Stimulated activated memory B cell treated with anti-CD40 and anti-IgM and Interleukin-4, amounts not matched to agents 10 μg/mL and 1 μg/mL and 100 μg/mL, for 72 hours (primary cell): Measurements from ENCODE around the gene AGBL3.

Source experiments
- ATAC-seq: fragments of 150-1000 bp; cut with Tn5 transposase; 2 replicates; pipeline ENCODE4 v1.10.0; 2021
- H3K27ac Mint-ChIP-seq: one replicate; pipeline ENCODE4 v1.8.0; 2022; ENCODE audit warnings: mild to moderate bottlenecking, mixed read lengths
- H3K27me3 Mint-ChIP-seq: one replicate; pipeline ENCODE4 v1.8.0; 2022; ENCODE audit warnings: mixed read lengths
- H3K36me3 Mint-ChIP-seq: one replicate; pipeline ENCODE4 v1.8.0; 2022; ENCODE audit warnings: mixed read lengths
- H3K4me1 Mint-ChIP-seq: one replicate; pipeline ENCODE4 v1.8.0; 2022; ENCODE audit warnings: mixed read lengths
- H3K4me3 Mint-ChIP-seq: one replicate; pipeline ENCODE4 v1.8.0; 2022; ENCODE audit warnings: mild to moderate bottlenecking, moderate library complexity, mixed read lengths
- H3K9me3 Mint-ChIP-seq: one replicate; pipeline ENCODE4 v1.8.0; 2022; ENCODE audit warnings: mixed read lengths

AGBL3 gene

DNA sequence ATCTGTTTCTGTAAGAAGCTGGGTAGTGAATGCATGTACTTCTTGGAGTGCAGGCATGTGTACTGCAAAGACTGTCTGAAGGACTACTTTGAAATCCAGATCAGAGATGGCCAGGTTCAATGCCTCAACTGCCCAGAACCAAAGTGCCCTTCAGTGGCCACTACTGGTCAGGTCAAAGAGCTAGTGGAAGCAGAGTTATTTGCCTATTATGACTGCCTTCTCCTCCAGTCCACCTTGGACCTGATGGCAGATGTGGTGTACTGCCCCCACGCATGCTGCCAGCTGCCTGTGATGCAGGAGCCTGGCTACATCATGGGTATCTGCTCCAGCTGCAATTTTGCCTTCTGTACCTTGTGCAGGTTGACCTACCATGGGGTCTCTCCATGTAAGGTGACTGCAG lies 142.6 kb downstream of the AGBL3 start:
- Mint-ChIP-seq H3K36me3 (peaks cover 19% of the 10 kb centered on the region), H3K27me3 (no peaks in the 10 kb centered on the region), H3K27ac (no peak overlapping the region), H3K4me1 (no peaks in the 10 kb centered on the region), H3K4me3 (no peak overlapping the region), H3K9me3 (peaks cover 6% of the 10 kb centered on the region)
- ATAC-seq = no peak

DNA sequence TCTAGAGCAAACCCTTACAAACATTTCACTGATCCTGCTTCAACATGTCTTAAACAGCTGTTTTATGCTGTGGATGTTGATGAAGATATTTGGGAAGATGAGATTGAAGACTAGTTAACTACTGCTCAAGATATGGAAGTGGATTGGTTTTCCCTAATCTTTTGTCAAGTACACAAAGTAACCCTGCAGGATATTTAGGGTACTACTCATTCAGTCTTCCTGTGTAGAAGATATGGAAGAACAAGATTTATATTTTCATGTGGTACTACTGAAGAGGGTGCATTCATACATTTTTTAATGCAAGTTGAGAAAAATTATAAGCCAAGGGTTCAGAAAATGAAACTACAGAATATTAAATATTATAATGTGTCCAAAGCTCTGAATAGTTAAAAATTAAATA lies 143.3 kb downstream of the AGBL3 start:
- peaks cover 6% of the 10 kb centered on the region for H3K9me3 Mint-ChIP-seq
- no peak overlapping the region for H3K4me3 Mint-ChIP-seq
- peaks cover 19% of the 10 kb centered on the region for H3K36me3 Mint-ChIP-seq
- H3K27me3 Mint-ChIP-seq = no peaks in the 10 kb centered on the region
- no peaks in the 10 kb centered on the region for H3K4me1 Mint-ChIP-seq
- H3K27ac Mint-ChIP-seq = no peak overlapping the region
- no peak for ATAC-seq

DNA sequence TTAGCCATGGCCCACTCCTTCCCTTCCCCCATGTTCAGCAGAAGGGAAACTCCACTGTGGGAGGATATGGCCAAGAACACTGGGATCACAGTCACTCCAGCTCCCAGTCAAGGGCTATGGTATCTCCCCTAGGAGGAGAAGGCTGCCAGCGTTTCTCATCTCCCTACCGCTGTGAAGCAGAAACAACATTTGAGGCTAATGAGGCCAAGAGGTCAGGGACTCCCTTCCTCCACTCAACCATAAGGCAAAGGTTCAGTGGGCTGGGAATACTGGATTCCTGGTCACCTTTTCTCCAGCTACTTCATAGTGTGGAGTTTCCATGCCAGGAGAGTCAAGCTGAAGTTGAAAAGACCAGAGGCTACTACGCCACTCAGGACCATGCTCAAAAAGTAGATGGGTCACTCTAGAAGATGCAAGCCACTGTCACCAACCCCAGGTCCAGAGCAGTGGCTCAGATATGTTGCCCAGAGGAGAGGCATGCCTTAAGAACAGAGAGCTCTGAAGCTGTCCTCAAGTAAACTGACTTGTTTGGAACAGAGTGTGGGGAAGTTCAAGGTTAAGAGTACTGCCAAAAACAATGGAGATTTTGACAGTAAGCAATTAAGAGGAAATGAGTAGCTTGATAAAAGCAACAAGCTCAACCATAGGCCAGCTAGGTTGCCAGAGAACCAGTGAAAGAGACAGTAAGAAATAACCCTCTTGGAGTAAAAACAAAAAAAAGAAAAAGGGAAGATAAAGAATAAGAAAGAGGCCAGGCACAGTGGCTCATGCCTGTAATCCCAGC lies 157.8 kb downstream of the AGBL3 start:
- H3K27me3 Mint-ChIP-seq = no peaks in the 10 kb centered on the region
- H3K9me3 Mint-ChIP-seq = peaks cover 4% of the 10 kb centered on the region
- ATAC-seq = no peak
- H3K4me3 Mint-ChIP-seq = no peak overlapping the region
- H3K36me3 Mint-ChIP-seq = peaks cover 13% of the 10 kb centered on the region
- peak overlapping the region; percentile 18 for H3K27ac Mint-ChIP-seq
- H3K4me1 Mint-ChIP-seq = peaks cover 21% of the 10 kb centered on the region

DNA sequence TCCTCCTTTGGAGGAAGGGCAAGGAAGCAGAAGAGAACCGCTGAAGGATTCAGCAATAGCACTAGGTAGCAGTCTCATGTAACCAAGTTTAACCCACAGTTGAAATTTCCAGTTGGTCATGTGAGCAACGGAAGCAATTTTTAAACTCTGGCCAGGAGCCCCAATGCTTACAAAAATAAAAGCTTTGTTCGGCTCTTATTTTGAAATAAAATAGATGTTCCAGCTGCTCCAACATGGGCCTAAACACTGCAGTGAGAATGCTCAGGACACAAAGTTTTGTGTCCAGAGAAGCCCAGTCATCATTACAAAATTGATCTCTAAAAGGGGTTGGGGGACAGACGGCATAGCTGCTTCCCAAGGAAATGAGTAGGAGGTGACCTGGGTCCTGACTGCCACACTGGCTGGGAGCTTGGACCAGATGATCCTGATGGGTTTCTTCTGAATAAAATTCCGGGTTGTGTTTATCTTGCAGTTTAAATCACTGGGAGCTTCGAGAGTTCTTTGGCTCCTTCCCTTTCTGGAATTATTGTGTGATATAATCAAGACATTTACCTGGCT lies 161.1 kb downstream of the AGBL3 start:
- Mint-ChIP-seq H3K9me3 (no peaks in the 10 kb centered on the region), H3K27me3 (no peaks in the 10 kb centered on the region), H3K36me3 (peaks cover 6% of the 10 kb centered on the region), H3K4me1 (peaks cover 39% of the 10 kb centered on the region), H3K4me3 (peak overlapping the region; percentile 81), H3K27ac (peak overlapping the region; percentile 93)
- no peak for ATAC-seq

DNA sequence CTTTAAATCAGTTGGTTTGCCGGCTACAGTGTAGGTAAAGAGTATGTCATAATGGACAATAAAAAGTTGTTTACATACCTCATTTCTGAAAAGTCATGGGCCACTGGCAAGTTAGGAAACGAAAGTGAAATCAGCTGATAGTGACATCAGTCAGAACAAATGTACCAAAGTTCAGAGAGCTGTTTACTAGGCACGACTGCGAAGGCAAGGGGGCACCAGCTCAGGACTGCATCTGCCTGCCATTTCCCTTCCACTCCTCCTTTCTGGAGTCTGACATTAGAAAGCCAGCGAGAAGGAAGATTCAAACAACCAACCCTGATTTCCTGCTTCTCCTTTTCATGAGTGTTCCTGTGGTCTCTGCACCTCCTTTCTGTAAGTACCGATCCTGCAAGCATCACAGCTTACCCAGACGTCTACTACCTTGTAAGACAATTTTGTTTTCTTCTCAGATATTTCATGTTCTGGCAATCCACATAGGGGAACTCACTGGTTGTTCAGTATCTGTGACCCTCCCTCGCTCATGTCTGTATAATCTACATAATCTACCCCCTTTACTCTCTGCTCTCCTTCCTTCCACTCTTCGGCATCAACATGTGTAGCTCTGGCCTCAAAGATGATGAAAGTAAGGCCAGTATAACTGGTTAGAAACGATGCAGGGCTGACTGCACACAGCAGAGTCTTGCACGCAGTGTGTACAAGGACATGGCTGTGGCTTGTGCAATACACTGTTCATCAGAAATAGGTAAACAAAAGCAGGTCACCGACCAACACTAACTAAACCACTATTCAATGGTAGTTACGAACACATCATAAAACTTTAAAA lies 161.8 kb downstream of the AGBL3 start, which contains the start of gene TMEM140:
Gene TMEM140 (plus strand): TSS at position 174 of the 823 bp plus-strand sequence. CDS start 16,370 bp downstream, outside the sequence.
- H3K27ac Mint-ChIP-seq = peak within 1 kb of the TSS; percentile 93
- peak; percentile 90 for ATAC-seq
- H3K36me3 Mint-ChIP-seq = peaks cover 12% of the 10 kb centered on the region
- H3K27me3 Mint-ChIP-seq = no peaks in the 10 kb centered on the region
- no peaks in the 10 kb centered on the region for H3K9me3 Mint-ChIP-seq
- H3K4me1 Mint-ChIP-seq = peaks cover 45% of the 10 kb centered on the region
- H3K4me3 Mint-ChIP-seq = peak within 1 kb of the TSS; percentile 81

DNA sequence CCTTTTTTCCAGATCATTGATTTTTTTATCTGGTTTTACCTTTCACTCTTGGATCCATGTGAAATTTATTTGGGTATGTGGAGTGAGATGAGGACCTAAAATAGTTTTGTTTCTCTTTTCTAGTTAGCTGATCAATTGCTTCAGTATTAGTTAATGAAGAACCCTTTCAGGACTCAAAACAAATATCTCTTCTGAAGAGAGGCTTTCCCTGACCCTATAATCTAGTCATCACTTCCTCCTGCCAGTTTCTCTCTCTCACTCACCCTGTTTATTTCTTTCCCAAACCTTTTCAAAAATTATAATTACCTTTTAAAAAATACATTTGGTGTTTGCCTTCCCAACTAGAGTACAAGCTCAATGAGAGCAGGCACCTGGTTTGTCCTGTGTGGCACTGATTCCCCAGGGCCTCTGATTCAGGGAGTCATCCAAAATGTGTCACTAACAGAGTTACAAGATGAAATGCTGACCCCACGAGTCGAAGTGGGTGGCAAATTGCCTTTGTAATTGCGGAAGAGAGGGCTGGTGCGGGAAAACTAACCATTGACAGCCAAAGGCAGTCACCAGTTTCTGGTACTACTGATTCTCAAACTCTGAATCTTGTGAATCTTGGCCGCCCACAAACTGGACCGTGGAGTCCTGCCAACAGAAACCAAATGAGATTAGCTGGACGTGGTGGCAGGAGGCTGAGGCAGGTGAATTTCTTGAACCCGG lies 163.9 kb downstream of the AGBL3 start:
- H3K4me1 Mint-ChIP-seq = peaks cover 63% of the 10 kb centered on the region
- H3K27me3 Mint-ChIP-seq = no peaks in the 10 kb centered on the region
- H3K4me3 Mint-ChIP-seq = peak overlapping the region; percentile 81
- H3K9me3 Mint-ChIP-seq = peaks cover 14% of the 10 kb centered on the region
- peak overlapping the region; percentile 93 for H3K27ac Mint-ChIP-seq
- H3K36me3 Mint-ChIP-seq = peaks cover 33% of the 10 kb centered on the region
- ATAC-seq = no peak

DNA sequence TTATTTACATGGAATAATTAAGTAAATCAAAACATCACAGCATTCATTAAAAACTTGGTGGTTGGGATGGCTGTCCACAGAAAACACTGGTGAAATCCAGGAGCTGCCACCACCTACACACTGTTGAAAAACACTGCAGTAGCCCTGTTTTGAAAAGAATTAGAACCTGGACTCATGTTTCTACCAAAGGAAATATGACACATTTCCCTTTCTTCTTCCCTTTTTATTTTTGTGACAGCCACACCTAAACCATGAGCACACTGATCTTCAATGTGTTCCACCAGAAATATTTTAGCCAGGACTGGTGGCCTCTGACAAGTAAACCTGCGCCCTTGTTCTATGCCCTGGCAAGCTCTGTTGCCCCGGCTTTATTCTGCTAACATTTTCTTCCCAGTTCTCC lies 164.8 kb downstream of the AGBL3 start:
- H3K9me3 Mint-ChIP-seq = peaks cover 17% of the 10 kb centered on the region
- peak overlapping the region; percentile 42 for H3K4me3 Mint-ChIP-seq
- H3K27ac Mint-ChIP-seq = peak overlapping the region; percentile 93
- no peaks in the 10 kb centered on the region for H3K27me3 Mint-ChIP-seq
- H3K36me3 Mint-ChIP-seq = peaks cover 41% of the 10 kb centered on the region
- no peak for ATAC-seq
- H3K4me1 Mint-ChIP-seq = peaks cover 62% of the 10 kb centered on the region

DNA sequence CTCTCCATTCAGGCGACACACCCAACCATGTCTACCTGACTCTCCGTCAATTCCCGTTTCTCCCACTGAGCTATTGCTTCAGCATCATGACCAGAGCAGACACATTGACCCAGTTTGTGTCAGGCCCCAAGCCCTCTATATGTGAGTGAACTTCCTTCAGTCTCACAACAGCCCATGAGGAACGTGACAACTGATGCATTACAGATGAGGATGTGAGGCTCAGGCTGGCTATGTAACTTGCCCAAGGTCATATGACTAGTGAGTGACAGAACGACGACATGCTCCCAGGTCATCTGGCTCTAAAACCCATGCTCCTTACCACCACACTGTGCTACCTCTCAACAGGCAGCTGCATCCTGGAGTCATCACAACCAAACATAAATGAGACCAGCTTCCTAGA lies 165.2 kb downstream of the AGBL3 start:
- peak; percentile 72 for ATAC-seq
- Mint-ChIP-seq H3K4me1 (peaks cover 62% of the 10 kb centered on the region), H3K36me3 (peaks cover 45% of the 10 kb centered on the region), H3K4me3 (peak overlapping the region; percentile 42), H3K27ac (peak overlapping the region; percentile 93), H3K9me3 (peaks cover 20% of the 10 kb centered on the region), H3K27me3 (no peaks in the 10 kb centered on the region)

DNA sequence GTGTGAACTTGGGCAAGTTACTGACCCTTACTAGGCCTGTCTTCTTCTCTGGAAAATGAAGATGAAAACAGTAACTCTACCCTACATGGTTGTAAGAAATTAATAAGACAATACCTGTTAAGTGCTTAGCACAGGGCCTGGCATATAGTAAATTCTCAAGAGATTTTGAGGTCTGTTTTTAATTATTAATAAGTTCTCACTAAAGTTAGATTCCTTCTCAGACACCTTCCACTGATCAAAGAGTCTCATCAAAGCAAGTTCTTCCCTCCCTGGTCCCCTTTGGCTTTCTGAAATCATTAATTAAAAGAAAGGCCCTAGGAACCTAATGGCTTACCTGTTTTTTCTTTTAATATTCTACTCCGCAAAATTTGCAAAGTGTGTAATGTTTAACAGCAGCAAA lies 166.1 kb downstream of the AGBL3 start:
- H3K4me1 Mint-ChIP-seq = peaks cover 62% of the 10 kb centered on the region
- no peak overlapping the region for H3K4me3 Mint-ChIP-seq
- peaks cover 22% of the 10 kb centered on the region for H3K9me3 Mint-ChIP-seq
- no peaks in the 10 kb centered on the region for H3K27me3 Mint-ChIP-seq
- H3K27ac Mint-ChIP-seq = peak overlapping the region; percentile 48
- ATAC-seq = no peak
- H3K36me3 Mint-ChIP-seq = peaks cover 54% of the 10 kb centered on the region

DNA sequence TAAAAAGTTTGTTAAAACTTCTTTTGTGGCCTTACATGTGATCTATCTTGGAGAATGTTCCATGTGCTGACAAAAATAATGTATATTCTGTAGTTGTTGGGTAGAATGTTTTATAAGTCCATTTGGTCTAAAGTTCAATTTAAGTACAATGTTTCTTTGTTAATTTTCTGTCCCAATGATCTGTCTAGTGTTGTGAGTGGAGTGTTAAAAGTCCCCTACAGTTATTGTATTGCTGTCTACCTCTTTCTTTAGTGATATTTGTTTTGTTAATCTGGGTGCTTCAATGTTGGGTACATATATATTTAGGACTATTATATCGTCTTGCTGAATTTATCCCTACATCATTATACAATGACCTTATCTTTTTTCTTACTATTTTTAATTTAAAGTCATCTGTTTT lies 168.4 kb downstream of the AGBL3 start:
- H3K9me3 Mint-ChIP-seq = peaks cover 22% of the 10 kb centered on the region
- H3K4me3 Mint-ChIP-seq = no peak overlapping the region
- peaks cover 77% of the 10 kb centered on the region for H3K4me1 Mint-ChIP-seq
- H3K27ac Mint-ChIP-seq = peak overlapping the region; percentile 12
- ATAC-seq = no peak
- no peaks in the 10 kb centered on the region for H3K27me3 Mint-ChIP-seq
- peaks cover 75% of the 10 kb centered on the region for H3K36me3 Mint-ChIP-seq

DNA sequence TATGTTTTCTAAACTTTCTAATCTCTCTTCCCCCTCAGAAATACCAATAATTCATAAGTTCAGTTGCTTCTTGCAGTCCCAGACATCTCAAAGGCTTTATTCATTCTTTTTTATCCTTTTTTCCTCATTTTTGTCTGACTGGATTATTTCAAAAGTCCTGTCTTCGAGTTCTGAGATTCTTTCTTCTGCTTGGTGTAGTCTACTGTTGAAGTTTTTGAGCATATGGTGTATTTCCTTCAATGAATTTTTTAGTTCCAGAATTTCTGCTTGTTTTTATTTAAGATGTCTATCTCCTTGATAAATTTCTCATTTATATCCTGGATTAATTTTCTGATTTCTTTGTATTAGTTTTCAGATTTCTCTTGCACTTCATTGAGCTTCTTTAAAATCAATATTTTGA lies 170.0 kb downstream of the AGBL3 start:
- Mint-ChIP-seq H3K4me1 (peaks cover 80% of the 10 kb centered on the region), H3K9me3 (peaks cover 22% of the 10 kb centered on the region), H3K27me3 (no peaks in the 10 kb centered on the region), H3K27ac (peak overlapping the region; percentile 89), H3K36me3 (peaks cover 80% of the 10 kb centered on the region), H3K4me3 (no peak overlapping the region)
- ATAC-seq = no peak

DNA sequence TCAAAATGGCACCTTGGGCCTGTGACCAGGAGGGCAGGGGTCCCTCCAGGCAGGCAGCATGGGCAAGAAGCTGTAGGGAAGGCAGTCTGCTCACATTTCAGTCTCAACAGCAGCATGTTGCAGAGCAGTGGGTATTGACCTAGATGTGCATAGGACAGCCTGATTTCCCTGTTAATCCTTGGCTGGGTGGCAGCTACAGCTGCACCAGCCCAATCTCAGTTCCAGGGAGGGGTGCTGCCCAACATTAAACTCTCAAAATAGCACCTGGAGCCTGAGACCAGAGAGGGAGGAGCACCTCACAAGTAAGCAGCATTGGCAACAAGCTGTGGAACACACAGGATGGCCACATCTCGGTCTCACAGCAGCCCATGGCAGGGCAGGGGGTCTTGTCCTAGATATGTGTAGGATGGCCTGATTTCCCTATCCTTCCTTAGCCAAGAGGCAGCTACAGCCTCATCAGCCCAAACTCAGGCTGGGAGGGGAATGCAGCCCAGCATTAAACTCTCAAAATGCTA lies 171.9 kb downstream of the AGBL3 start:
- H3K27me3 Mint-ChIP-seq = no peaks in the 10 kb centered on the region
- H3K36me3 Mint-ChIP-seq = peaks cover 86% of the 10 kb centered on the region
- H3K27ac Mint-ChIP-seq = peak overlapping the region; percentile 89
- H3K9me3 Mint-ChIP-seq = peaks cover 26% of the 10 kb centered on the region
- ATAC-seq = no peak
- no peak overlapping the region for H3K4me3 Mint-ChIP-seq
- H3K4me1 Mint-ChIP-seq = peaks cover 79% of the 10 kb centered on the region

DNA sequence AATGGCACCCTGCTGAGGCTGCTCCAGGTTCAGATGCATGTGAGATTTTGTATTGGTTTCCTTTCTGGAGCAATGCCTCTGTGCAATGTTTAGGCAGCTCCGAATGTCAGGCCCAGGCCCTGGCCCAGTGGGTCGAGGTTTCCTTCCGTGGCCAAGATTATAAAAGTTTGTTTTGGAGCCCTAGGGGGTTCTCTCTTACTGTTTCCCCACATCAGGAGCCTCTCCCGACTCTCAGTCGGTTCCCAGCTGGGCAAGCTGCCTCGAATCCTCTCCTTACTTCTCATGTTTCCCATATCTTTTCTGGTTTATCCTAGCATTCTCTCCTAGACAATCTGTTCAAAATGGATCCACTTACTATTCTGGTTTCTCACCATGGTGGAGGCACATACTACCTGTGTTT lies 172.6 kb downstream of the AGBL3 start:
- peaks cover 76% of the 10 kb centered on the region for H3K4me1 Mint-ChIP-seq
- H3K27me3 Mint-ChIP-seq = no peaks in the 10 kb centered on the region
- no peak overlapping the region for H3K4me3 Mint-ChIP-seq
- no peak for ATAC-seq
- H3K27ac Mint-ChIP-seq = peak overlapping the region; percentile 89
- peaks cover 23% of the 10 kb centered on the region for H3K9me3 Mint-ChIP-seq
- peaks cover 83% of the 10 kb centered on the region for H3K36me3 Mint-ChIP-seq

DNA sequence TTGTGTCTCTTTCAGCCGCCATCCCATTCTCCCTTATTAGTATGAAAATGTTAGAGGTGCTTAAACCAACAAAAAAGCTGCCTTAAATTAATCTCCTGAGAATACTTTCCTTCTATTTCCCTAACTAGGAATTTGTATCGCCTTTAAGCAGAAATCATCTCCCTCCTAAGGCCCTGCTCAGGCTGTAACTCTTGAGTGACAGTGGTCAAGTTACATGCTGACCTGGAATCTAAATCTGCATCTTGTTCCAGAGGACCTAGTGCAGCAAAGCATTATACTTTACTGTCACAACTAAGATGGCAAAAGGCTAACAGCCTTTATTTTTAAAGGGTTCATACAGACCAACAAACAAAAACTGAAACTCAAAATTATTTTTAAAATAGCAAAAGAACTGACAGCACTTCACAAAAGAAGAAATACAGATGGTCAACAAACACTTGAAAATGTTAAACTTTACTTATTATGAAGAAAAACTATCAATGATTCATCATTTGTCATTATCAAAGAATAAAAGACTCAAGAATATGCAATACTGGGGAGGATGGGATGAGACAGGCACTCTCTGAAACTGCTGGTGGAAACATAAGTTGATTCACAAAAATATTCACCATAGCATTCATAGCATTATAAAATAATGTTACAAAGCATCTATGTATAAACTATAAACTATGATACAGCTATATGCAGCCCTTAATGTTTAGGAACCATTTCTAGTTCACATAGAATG lies 173.2 kb downstream of the AGBL3 start:
- no peak for ATAC-seq
- Mint-ChIP-seq H3K9me3 (peaks cover 18% of the 10 kb centered on the region), H3K4me3 (no peak overlapping the region)

More for the DNA sequence above, 173.2 kb downstream of the AGBL3 start:
- peak overlapping the region; percentile 89 for H3K27ac Mint-ChIP-seq
- peaks cover 76% of the 10 kb centered on the region for H3K4me1 Mint-ChIP-seq
- H3K36me3 Mint-ChIP-seq = peaks cover 83% of the 10 kb centered on the region
- no peaks in the 10 kb centered on the region for H3K27me3 Mint-ChIP-seq
